HL-60 (cell line): Measurements from ENCODE around the gene GRK5.

Experiments
- DNase-seq, 2 experiments: peaks; one replicate each; pipeline ENCODE4 v3.0.0-alpha.2; 2010 to 2020; ENCODE audit warnings: low read depth in 1 of 2, low spot score in 1 of 2
- H3K27ac ChIP-seq: fragments of 250-450 bp; sonication (Bioruptor Pico); replicated peaks from 2 replicates; pipeline ENCODE4 v1.5.1; 2020; ENCODE audit warnings: mild to moderate bottlenecking, moderate library complexity
- H3K27me3 ChIP-seq: fragments of 250-450 bp; sonication (Bioruptor Pico); 2 replicates; pipeline ENCODE4 v1.5.1; 2021; ENCODE audit warnings: mild to moderate bottlenecking, moderate library complexity; ENCODE audit not compliant: insufficient read depth, poor library complexity, severe bottlenecking
- H3K4me3 ChIP-seq: replicated peaks from 2 replicates; pipeline ENCODE4 v1.5.1; 2011; ENCODE audit warnings: mild to moderate bottlenecking, control low read depth, low read length; ENCODE audit not compliant: insufficient read depth
- GABPA ChIP-seq: IDR thresholded peaks from 2 replicates; pipeline ENCODE4 v1.6.1; 2012; ENCODE audit warnings: low read depth
- POLR2AphosphoS5 ChIP-seq: IDR thresholded peaks from 2 replicates; pipeline ENCODE4 v1.6.1; 2012; ENCODE audit warnings: low read depth
- SPI1 ChIP-seq: IDR thresholded peaks from 2 replicates; pipeline ENCODE4 v1.6.1; 2012; ENCODE audit warnings: low read depth, mild to moderate bottlenecking, borderline replicate concordance
- TF ChIP-seq, protein P1 (sequence below): IDR thresholded peaks from 2 replicates; pipeline ENCODE4 v1.6.1; 2012; ENCODE audit warnings: low read depth; ENCODE audit not compliant: insufficient replicate concordance
- TF ChIP-seq, protein P2 (sequence below): IDR thresholded peaks from one replicate; pipeline ENCODE4 v1.5.1; 2011; ENCODE audit warnings: low read length, control low read depth, inconsistent platforms; ENCODE audit not compliant: insufficient read depth

The GRK5 gene

DNA sequence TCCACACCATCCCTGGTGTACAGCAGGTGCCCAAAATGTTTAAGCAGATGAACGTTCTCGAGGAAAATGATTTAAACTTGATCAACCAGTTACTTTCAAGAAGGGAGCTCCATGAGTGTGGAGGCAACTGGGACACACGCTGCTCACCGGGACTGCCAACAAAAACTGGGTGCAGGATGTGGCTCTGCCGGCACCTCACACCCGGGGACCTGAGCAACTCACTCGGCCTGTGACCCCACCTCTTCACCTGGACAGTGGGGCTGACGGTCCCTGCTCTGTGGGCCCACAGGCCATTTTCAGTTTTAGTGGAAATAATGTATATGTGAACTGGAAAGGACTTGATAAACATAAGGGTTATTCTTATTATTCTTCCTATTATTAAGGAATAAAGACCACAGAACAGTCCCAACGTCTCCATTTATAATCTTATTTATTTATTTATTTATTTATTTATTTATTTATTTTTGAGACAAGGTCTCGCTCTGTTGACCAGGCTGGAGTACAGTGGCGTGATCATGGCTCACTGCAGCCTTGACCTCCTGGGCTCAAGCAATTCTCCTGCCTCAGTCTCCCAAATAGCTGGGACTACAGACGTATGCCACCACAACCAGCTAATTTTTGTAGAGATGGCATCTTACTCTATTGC lies 274.5 kb downstream of the GRK5 start:
- no peak overlapping the region for H3K4me3 ChIP-seq
- H3K27me3 ChIP-seq = no peaks in the 10 kb centered on the region
- no peak overlapping the region for H3K27ac ChIP-seq
- no peak for DNase-seq
- TF ChIP-seq SPI1 (no peak), POLR2AphosphoS5 (no peak), GABPA (no peak)
- TF ChIP-seq, protein P1, sequence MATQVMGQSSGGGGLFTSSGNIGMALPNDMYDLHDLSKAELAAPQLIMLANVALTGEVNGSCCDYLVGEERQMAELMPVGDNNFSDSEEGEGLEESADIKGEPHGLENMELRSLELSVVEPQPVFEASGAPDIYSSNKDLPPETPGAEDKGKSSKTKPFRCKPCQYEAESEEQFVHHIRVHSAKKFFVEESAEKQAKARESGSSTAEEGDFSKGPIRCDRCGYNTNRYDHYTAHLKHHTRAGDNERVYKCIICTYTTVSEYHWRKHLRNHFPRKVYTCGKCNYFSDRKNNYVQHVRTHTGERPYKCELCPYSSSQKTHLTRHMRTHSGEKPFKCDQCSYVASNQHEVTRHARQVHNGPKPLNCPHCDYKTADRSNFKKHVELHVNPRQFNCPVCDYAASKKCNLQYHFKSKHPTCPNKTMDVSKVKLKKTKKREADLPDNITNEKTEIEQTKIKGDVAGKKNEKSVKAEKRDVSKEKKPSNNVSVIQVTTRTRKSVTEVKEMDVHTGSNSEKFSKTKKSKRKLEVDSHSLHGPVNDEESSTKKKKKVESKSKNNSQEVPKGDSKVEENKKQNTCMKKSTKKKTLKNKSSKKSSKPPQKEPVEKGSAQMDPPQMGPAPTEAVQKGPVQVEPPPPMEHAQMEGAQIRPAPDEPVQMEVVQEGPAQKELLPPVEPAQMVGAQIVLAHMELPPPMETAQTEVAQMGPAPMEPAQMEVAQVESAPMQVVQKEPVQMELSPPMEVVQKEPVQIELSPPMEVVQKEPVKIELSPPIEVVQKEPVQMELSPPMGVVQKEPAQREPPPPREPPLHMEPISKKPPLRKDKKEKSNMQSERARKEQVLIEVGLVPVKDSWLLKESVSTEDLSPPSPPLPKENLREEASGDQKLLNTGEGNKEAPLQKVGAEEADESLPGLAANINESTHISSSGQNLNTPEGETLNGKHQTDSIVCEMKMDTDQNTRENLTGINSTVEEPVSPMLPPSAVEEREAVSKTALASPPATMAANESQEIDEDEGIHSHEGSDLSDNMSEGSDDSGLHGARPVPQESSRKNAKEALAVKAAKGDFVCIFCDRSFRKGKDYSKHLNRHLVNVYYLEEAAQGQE = no peak
- TF ChIP-seq, protein P2, sequence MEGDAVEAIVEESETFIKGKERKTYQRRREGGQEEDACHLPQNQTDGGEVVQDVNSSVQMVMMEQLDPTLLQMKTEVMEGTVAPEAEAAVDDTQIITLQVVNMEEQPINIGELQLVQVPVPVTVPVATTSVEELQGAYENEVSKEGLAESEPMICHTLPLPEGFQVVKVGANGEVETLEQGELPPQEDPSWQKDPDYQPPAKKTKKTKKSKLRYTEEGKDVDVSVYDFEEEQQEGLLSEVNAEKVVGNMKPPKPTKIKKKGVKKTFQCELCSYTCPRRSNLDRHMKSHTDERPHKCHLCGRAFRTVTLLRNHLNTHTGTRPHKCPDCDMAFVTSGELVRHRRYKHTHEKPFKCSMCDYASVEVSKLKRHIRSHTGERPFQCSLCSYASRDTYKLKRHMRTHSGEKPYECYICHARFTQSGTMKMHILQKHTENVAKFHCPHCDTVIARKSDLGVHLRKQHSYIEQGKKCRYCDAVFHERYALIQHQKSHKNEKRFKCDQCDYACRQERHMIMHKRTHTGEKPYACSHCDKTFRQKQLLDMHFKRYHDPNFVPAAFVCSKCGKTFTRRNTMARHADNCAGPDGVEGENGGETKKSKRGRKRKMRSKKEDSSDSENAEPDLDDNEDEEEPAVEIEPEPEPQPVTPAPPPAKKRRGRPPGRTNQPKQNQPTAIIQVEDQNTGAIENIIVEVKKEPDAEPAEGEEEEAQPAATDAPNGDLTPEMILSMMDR = no peak

DNA sequence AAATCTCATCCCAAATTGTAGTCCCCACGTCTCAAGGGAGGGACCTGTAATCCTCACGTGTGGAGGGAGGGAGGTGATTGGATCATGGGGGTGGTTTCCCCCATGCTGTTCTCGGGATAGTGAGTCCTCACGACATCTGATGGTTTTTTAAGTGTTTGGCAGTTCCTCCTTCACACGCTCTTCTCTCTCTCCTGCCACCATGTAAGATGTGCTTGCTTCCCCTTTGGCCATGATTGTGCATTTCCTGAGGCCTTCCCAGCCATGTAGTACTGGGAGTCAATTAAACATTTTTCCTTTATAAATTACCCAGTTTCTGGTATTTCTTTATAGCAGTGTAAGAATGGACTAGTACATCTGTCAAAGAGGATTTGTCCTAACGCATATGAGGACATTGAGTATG lies 275.6 kb downstream of the GRK5 start:
- DNase-seq = peak; percentile 56 to 61
- H3K27ac ChIP-seq = peak overlapping the region; percentile 60
- H3K27me3 ChIP-seq = no peaks in the 10 kb centered on the region

DNA sequence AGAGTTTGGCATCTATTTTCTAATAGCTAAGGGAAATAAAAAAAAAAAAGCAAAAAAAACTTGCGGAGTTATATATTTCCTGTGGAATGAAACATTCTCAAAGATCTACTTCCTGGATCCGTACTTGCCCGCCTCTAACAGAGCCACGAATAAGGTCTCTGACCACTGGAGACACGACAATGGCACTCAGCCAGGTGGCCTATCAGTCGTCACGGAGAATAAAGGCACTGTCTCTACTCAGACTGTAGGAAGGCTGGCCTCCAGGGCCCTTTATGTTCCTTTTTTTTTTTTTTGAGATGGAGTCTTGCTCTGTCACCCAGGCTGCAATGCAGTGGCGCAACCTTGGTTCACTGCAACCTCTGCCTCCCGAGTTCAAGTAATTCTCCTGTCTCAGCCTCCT lies 276.5 kb downstream of the GRK5 start:
- DNase-seq = peak in 1 of 2 experiments; percentile 32
- Histone ChIP-seq H3K4me3 (no peak overlapping the region), H3K27me3 (no peaks in the 10 kb centered on the region), H3K27ac (peak overlapping the region; percentile 60; the same call in 1 of the 2 replicates)
- TF ChIP-seq SPI1 = no peak
- TF ChIP-seq, protein P2 = no peak

More for the DNA sequence above, 275.6 kb downstream of the GRK5 start:
- no peak overlapping the region for H3K4me3 ChIP-seq
- TF ChIP-seq, protein P1 = no peak
- TF ChIP-seq SPI1 = peak; percentile 67; the same call in 1 of the 2 replicates

DNA sequence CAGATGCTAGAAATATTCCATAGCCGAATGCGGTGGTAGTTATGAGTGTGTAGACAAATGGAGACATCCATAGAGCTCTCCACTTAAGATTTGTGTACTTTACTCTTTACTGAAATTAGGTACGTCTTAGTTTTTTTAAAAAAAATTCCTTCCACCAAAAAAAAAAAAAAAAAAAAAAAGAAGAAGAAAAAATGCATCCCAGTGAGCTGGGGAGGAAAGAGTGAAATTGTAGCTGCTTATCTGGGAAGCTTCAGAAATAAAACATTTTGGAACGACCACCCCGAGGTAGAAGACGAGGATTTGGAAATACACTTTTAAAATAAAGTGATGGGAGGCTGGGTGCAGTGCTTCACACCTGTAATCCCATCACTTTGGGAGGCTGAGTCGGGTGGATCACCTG lies 281.3 kb downstream of the GRK5 start:
- Histone ChIP-seq H3K4me3 (no peak overlapping the region), H3K27ac (no peak overlapping the region), H3K27me3 (no peaks in the 10 kb centered on the region)
- TF ChIP-seq SPI1 (no peak), GABPA (no peak), POLR2AphosphoS5 (no peak)
- TF ChIP-seq, protein P1 = no peak
- TF ChIP-seq, protein P2 = no peak
- DNase-seq = no peak
